Activated CD4-positive, alpha-beta memory T cell treated with anti-CD3 and anti-CD28 coated beads for 36 hours (primary cell): ENCODE results near the gene SUN5. TPM values are rescaled to one million over a fixed set of nuclear protein-coding genes. Genes with fewer than 3 reads are reported as not detected.
A peak's percentile ranks its signal among the peaks of the same experiment; 100 is the strongest.

Experiments
- CTCF ChIA-PET: fragments of 350-600 bp; sonication (Branson Sonifier 250); formaldehyde crosslinking; loops from one replicate; lab custom pipeline; 2021; ENCODE audit warnings: antibody characterized with exemption, inconsistent platforms; lab: Charles Lee
- POLR2A ChIA-PET: fragments of 350-600 bp; sonication (Branson Sonifier 250); formaldehyde crosslinking; loops from one replicate; lab custom pipeline; 2021; ENCODE audit warnings: antibody characterized with exemption; lab: Charles Lee
- DNase-seq: peaks from one replicate; pipeline ENCODE4 v3.0.0-alpha.2; 2020
- H3K27ac Mint-ChIP-seq: one replicate; pipeline ENCODE4 v1.8.0; 2021; ENCODE audit warnings: mixed read lengths
- H3K27me3 Mint-ChIP-seq: one replicate; pipeline ENCODE4 v1.8.0; 2021; ENCODE audit warnings: mixed read lengths
- H3K36me3 Mint-ChIP-seq: one replicate; pipeline ENCODE4 v1.8.0; 2021; ENCODE audit warnings: mixed read lengths
- H3K4me1 Mint-ChIP-seq: one replicate; pipeline ENCODE4 v1.8.0; 2021; ENCODE audit warnings: low read depth, mixed read lengths
- H3K4me3 Mint-ChIP-seq: one replicate; pipeline ENCODE4 v1.8.0; 2021; ENCODE audit warnings: mild to moderate bottlenecking, mixed read lengths
- H3K9me3 Mint-ChIP-seq: one replicate; pipeline ENCODE4 v1.8.0; 2021; ENCODE audit warnings: mixed read lengths
- intact Hi-C: fragments of 100-400 bp; cut with micrococcal nuclease; formaldehyde crosslinking; loops from one replicate; pipeline ENCODE4 v1.15.1; 2023
- total RNA-seq, 2 experiments: library from RNA; stranded (reverse); gene quantifications; one replicate each; pipeline ENCODE4 v1.2.3, GENCODE V29; 2021

The SUN5 gene
- total RNA-seq, 2 experiments from 2014 or later: not detected

GRCh38 chr20:32984631-32985354, 19.4 kb downstream of the SUN5 start:
- POLR2A ChIA-PET: no interaction called here
- CTCF ChIA-PET: no interaction called here
- Mint-ChIP-seq H3K9me3 (no peaks in the 10 kb centered on the region), H3K4me1 (peaks cover 2% of the 10 kb centered on the region), H3K27ac (no peak overlapping the region), H3K27me3 (no peaks in the 10 kb centered on the region), H3K36me3 (no peaks in the 10 kb centered on the region), H3K4me3 (no peak overlapping the region)
- intact Hi-C loops: no loop called here
- no peak for DNase-seq

GRCh38 chr20:32984196-32984595, 20.0 kb downstream of the SUN5 start:
- ChIA-PET POLR2A (no interaction called here), CTCF (interaction anchor here (1.1 kb wide), 1 partner anchor 194 kb away, joined by 3 read pairs; no protein-coding TSS in a partner anchor)
- no peaks in the 10 kb centered on the region for H3K36me3 Mint-ChIP-seq
- intact Hi-C loops: no loop called here
- H3K4me1 Mint-ChIP-seq: peaks cover 2% of the 10 kb centered on the region
- H3K27ac Mint-ChIP-seq: no peak overlapping the region
- no peak for DNase-seq
- H3K9me3 Mint-ChIP-seq: no peaks in the 10 kb centered on the region
- no peak overlapping the region for H3K4me3 Mint-ChIP-seq
- H3K27me3 Mint-ChIP-seq: no peaks in the 10 kb centered on the region

GRCh38 chr20:32983459-32984112, 20.6 kb downstream of the SUN5 start:
- intact Hi-C loops: no loop called here
- H3K27me3 Mint-ChIP-seq: no peaks in the 10 kb centered on the region
- H3K9me3 Mint-ChIP-seq: no peaks in the 10 kb centered on the region
- no peak overlapping the region for H3K4me3 Mint-ChIP-seq
- H3K36me3 Mint-ChIP-seq: no peaks in the 10 kb centered on the region
- no peak overlapping the region for H3K27ac Mint-ChIP-seq
- H3K4me1 Mint-ChIP-seq: peaks cover 2% of the 10 kb centered on the region
- DNase-seq: no peak
- POLR2A ChIA-PET: no interaction called here
- CTCF ChIA-PET: interaction anchor here (1.1 kb wide), 1 partner anchor 194 kb away, joined by 3 read pairs; no protein-coding TSS in a partner anchor

GRCh38 chr20:32982617-32983458, 21.4 kb downstream of the SUN5 start:
- H3K9me3 Mint-ChIP-seq: no peaks in the 10 kb centered on the region
- H3K27ac Mint-ChIP-seq: no peak overlapping the region
- no peak overlapping the region for H3K4me3 Mint-ChIP-seq
- no peaks in the 10 kb centered on the region for H3K27me3 Mint-ChIP-seq
- ChIA-PET CTCF (no interaction called here), POLR2A (no interaction called here)
- no peaks in the 10 kb centered on the region for H3K36me3 Mint-ChIP-seq
- intact Hi-C loops: no loop called here
- H3K4me1 Mint-ChIP-seq: peaks cover 5% of the 10 kb centered on the region
- DNase-seq: no peak

- no peak overlapping the region for H3K4me3 Mint-ChIP-seq
- POLR2A ChIA-PET: no interaction called here
- H3K36me3 Mint-ChIP-seq: peaks cover 7% of the 10 kb centered on the region
- peaks cover 17% of the 10 kb centered on the region for H3K4me1 Mint-ChIP-seq
- DNase-seq: no peak
- peaks cover 11% of the 10 kb centered on the region for H3K9me3 Mint-ChIP-seq
- intact Hi-C loops: no loop called here
- H3K27me3 Mint-ChIP-seq: no peaks in the 10 kb centered on the region
- H3K27ac Mint-ChIP-seq: no peak overlapping the region
- CTCF ChIA-PET: no interaction called here
These were observed 23.2 kb downstream of the SUN5 start for GRCh38 chr20:32980990-32981389.

- Mint-ChIP-seq H3K27me3 (no peaks in the 10 kb centered on the region), H3K36me3 (peaks cover 8% of the 10 kb centered on the region), H3K27ac (no peak overlapping the region), H3K4me3 (no peak overlapping the region), H3K4me1 (peaks cover 17% of the 10 kb centered on the region), H3K9me3 (peaks cover 16% of the 10 kb centered on the region)
- POLR2A ChIA-PET: no interaction called here
- CTCF ChIA-PET: no interaction called here
- intact Hi-C loops: no loop called here
- DNase-seq: no peak
These were observed 23.9 kb downstream of the SUN5 start for GRCh38 chr20:32980131-32980941.

GRCh38 chr20:32979201-32979998, 24.8 kb downstream of the SUN5 start:
- CTCF ChIA-PET: no interaction called here
- no peaks in the 10 kb centered on the region for H3K27me3 Mint-ChIP-seq
- no peak overlapping the region for H3K4me3 Mint-ChIP-seq
- peaks cover 16% of the 10 kb centered on the region for H3K9me3 Mint-ChIP-seq
- POLR2A ChIA-PET: no interaction called here
- peak overlapping the region; percentile 23 for H3K27ac Mint-ChIP-seq
- intact Hi-C loops: no loop called here
- no peak for DNase-seq
- peaks cover 8% of the 10 kb centered on the region for H3K36me3 Mint-ChIP-seq
- H3K4me1 Mint-ChIP-seq: peaks cover 24% of the 10 kb centered on the region

- H3K27ac Mint-ChIP-seq: peak overlapping the region; percentile 42
- ChIA-PET CTCF (interaction anchor here (0.9 to 1.3 kb wide), 4 partner anchors 10 to 76 kb away, joined by 3 to 4 read pairs (median 3); no protein-coding TSS in a partner anchor), POLR2A (interaction anchor here (0.7 kb wide), 1 partner anchor 10 kb away, joined by 4 read pairs; no protein-coding TSS in a partner anchor)
- peaks cover 38% of the 10 kb centered on the region for H3K4me1 Mint-ChIP-seq
- no peak overlapping the region for H3K4me3 Mint-ChIP-seq
- DNase-seq: peak; percentile 6
- intact Hi-C loops: no loop called here
- H3K27me3 Mint-ChIP-seq: no peaks in the 10 kb centered on the region
- H3K36me3 Mint-ChIP-seq: peaks cover 8% of the 10 kb centered on the region
- H3K9me3 Mint-ChIP-seq: peaks cover 16% of the 10 kb centered on the region
These were observed 26.3 kb downstream of the SUN5 start for GRCh38 chr20:32978009-32978335.

GRCh38 chr20:32977281-32978008, 26.8 kb downstream of the SUN5 start:
- H3K4me3 Mint-ChIP-seq: no peak overlapping the region
- peak; percentile 7 for DNase-seq
- peaks cover 43% of the 10 kb centered on the region for H3K4me1 Mint-ChIP-seq
- ChIA-PET POLR2A (interaction anchor here (0.7 kb wide), 1 partner anchor 10 kb away, joined by 4 read pairs; no protein-coding TSS in a partner anchor), CTCF (interaction anchor here (0.9 to 1.3 kb wide), 4 partner anchors 10 to 75 kb away, joined by 3 to 4 read pairs (median 3); no protein-coding TSS in a partner anchor)
- intact Hi-C loops: no loop called here
- no peaks in the 10 kb centered on the region for H3K27me3 Mint-ChIP-seq
- peaks cover 8% of the 10 kb centered on the region for H3K36me3 Mint-ChIP-seq
- H3K27ac Mint-ChIP-seq: no peak overlapping the region
- peaks cover 16% of the 10 kb centered on the region for H3K9me3 Mint-ChIP-seq

- H3K4me3 Mint-ChIP-seq: no peak overlapping the region
- intact Hi-C loops: no loop called here
These were observed 27.5 kb downstream of the SUN5 start for GRCh38 chr20:32976746-32977145.

More at GRCh38 chr20:32976746-32977145, 27.5 kb downstream of the SUN5 start:
- DNase-seq: peak; percentile 19
- Mint-ChIP-seq H3K36me3 (peaks cover 8% of the 10 kb centered on the region), H3K27me3 (no peaks in the 10 kb centered on the region), H3K4me1 (peaks cover 42% of the 10 kb centered on the region), H3K9me3 (peaks cover 16% of the 10 kb centered on the region), H3K27ac (peak overlapping the region; percentile 18)
- POLR2A ChIA-PET: interaction anchor here (1.3 kb wide), 1 partner anchor 10 kb away, joined by 7 read pairs; no protein-coding TSS in a partner anchor
- CTCF ChIA-PET: interaction anchor here (1.0 to 1.2 kb wide), 2 partner anchors 21 to 31 kb away, joined by 3 read pairs; no protein-coding TSS in a partner anchor
